SKM-1 treated with dmso at 0.1 percent for 144 hours (cell line): ENCODE measurements around the gene TNKS2.
"Not testable (repeated sequence)": the region's sequence is repeated elsewhere in the genome, so short reads cannot be mapped to it uniquely, and the experiment has no call there.

Experiments used
- DNase-seq: peaks from one replicate; lab custom pipeline; 2025; ENCODE audit not compliant: unreplicated experiment; lab: John Stamatoyannopoulos, UW

The TNKS2 gene

GRCh38 chr10:91797874-91798648, at the start of gene TNKS2:
Gene TNKS2 (plus strand): TSS chr10:91798426. CDS start chr10:91798691, 265 bp downstream.
- peak; percentile 82 for DNase-seq

GRCh38 chr10:91749592-91749991, 48.6 kb upstream of the TNKS2 start:
- not testable (repeated sequence) for DNase-seq

GRCh38 chr10:91756286-91756685, 41.9 kb upstream of the TNKS2 start:
- no peak for DNase-seq

- peak; percentile 38 for DNase-seq
Measured at GRCh38 chr10:91758303-91759146, 39.7 kb upstream of the TNKS2 start.

- DNase-seq, result no peak
Measured at GRCh38 chr10:91759581-91759986, 38.6 kb upstream of the TNKS2 start.

- peak; percentile 17 for DNase-seq
Measured at GRCh38 chr10:91761721-91762120, 36.5 kb upstream of the TNKS2 start.

GRCh38 chr10:91762878-91763277, 35.3 kb upstream of the TNKS2 start:
- DNase-seq, result no peak

GRCh38 chr10:91766676-91767075, 31.6 kb upstream of the TNKS2 start:
- DNase-seq, result no peak

- no peak for DNase-seq
Measured at GRCh38 chr10:91768123-91768522, 30.1 kb upstream of the TNKS2 start.

GRCh38 chr10:91771907-91772306, 26.3 kb upstream of the TNKS2 start:
- no peak for DNase-seq

GRCh38 chr10:91772461-91772860, 25.8 kb upstream of the TNKS2 start:
- no peak for DNase-seq

GRCh38 chr10:91772869-91773268, 25.4 kb upstream of the TNKS2 start:
- no peak for DNase-seq

- DNase-seq, result no peak
Measured at GRCh38 chr10:91774571-91774970, 23.7 kb upstream of the TNKS2 start.

- DNase-seq, result no peak
Measured at GRCh38 chr10:91775731-91776130, 22.5 kb upstream of the TNKS2 start.

- no peak for DNase-seq
Measured at GRCh38 chr10:91776266-91776665, 22.0 kb upstream of the TNKS2 start.

- no peak for DNase-seq
Measured at GRCh38 chr10:91778485-91778884, 19.7 kb upstream of the TNKS2 start.

- no peak for DNase-seq
Measured at GRCh38 chr10:91779011-91779605, 19.1 kb upstream of the TNKS2 start.

GRCh38 chr10:91782539-91782938, 15.7 kb upstream of the TNKS2 start:
- DNase-seq, result no peak

- no peak for DNase-seq
Measured at GRCh38 chr10:91785830-91786229, 12.4 kb upstream of the TNKS2 start.

GRCh38 chr10:91787258-91787657, 11.0 kb upstream of the TNKS2 start:
- no peak for DNase-seq

GRCh38 chr10:91787810-91788209, 10.4 kb upstream of the TNKS2 start:
- DNase-seq, result no peak

GRCh38 chr10:91788527-91788926, 9.7 kb upstream of the TNKS2 start:
- no peak for DNase-seq
